ENCODE data around the gene RND3.

- no peak for TF ChIP-seq CTCF (IDR thresholded peaks at IDR 0.05; ENCODE audit: insufficient read depth, low read length)
- TF ChIP-seq POLR2AphosphoS5 (IDR thresholded peaks at IDR 0.05; ENCODE audit: low read depth): no peak
- TF ChIP-seq GABPA (IDR thresholded peaks at IDR 0.05; ENCODE audit: low read depth): no peak
These were observed 1.5 kb downstream of the RND3 start for GRCh38 chr2:150485871-150486538.
